Activated CD4-positive, alpha-beta T cell treated with anti-CD3 and anti-CD28 coated beads, Interleukin-2, Interleukin-4, amounts not matched to agents 100 ng/mL and 50 ng/mL, durations not matched to agents 16 hours and 8 hours (primary cell): ENCODE measurements around the gene NAPEPLD.
"Not testable (repeated sequence)": the region's sequence is repeated elsewhere in the genome, so short reads cannot be mapped to it uniquely, and the experiment has no call there.

Source experiments
- DNase-seq: peaks from one replicate; pipeline ENCODE4 v3.0.0-alpha.2; 2020; ENCODE audit warnings: low spot score

NAPEPLD gene

GRCh38 chr7:103144754-103145153 lies 4.1 kb downstream of the NAPEPLD start:
- DNase-seq = not testable (repeated sequence)

GRCh38 chr7:103143868-103144267 lies 5.0 kb downstream of the NAPEPLD start:
- no peak for DNase-seq

GRCh38 chr7:103142494-103142893 lies 6.4 kb downstream of the NAPEPLD start:
- no peak for DNase-seq

- DNase-seq = peak; percentile 15
Observed at GRCh38 chr7:103141753-103142404, 7.0 kb downstream of the NAPEPLD start.

- no peak for DNase-seq
Observed at GRCh38 chr7:103140685-103141084, 8.2 kb downstream of the NAPEPLD start.

- DNase-seq = no peak
Observed at GRCh38 chr7:103140061-103140460, 8.8 kb downstream of the NAPEPLD start.

GRCh38 chr7:103134836-103135554 lies 13.9 kb downstream of the NAPEPLD start:
- DNase-seq = no peak

- DNase-seq = no peak
Observed at GRCh38 chr7:103132995-103133688, 15.8 kb downstream of the NAPEPLD start.

- DNase-seq = no peak
Observed at GRCh38 chr7:103130901-103131624, 17.8 kb downstream of the NAPEPLD start.

- DNase-seq = no peak
Observed at GRCh38 chr7:103129702-103130549, 19.0 kb downstream of the NAPEPLD start.

- no peak for DNase-seq
Observed at GRCh38 chr7:103127006-103127405, 21.9 kb downstream of the NAPEPLD start.

GRCh38 chr7:103124429-103124979 lies 24.4 kb downstream of the NAPEPLD start:
- DNase-seq = no peak

- no peak for DNase-seq
Observed at GRCh38 chr7:103123529-103123928, 25.4 kb downstream of the NAPEPLD start.

- no peak for DNase-seq
Observed at GRCh38 chr7:103121641-103122040, 27.3 kb downstream of the NAPEPLD start.

GRCh38 chr7:103120362-103120761 lies 28.5 kb downstream of the NAPEPLD start:
- no peak for DNase-seq

GRCh38 chr7:103119791-103120291 lies 29.1 kb downstream of the NAPEPLD start:
- DNase-seq = no peak

- no peak for DNase-seq
Observed at GRCh38 chr7:103117465-103117864, 31.4 kb downstream of the NAPEPLD start.

GRCh38 chr7:103116991-103117390 lies 31.9 kb downstream of the NAPEPLD start:
- no peak for DNase-seq

- no peak for DNase-seq
Observed at GRCh38 chr7:103116511-103116910, 32.4 kb downstream of the NAPEPLD start.

- DNase-seq = no peak
Observed at GRCh38 chr7:103115771-103116170, 33.1 kb downstream of the NAPEPLD start.

- DNase-seq = no peak
Observed at GRCh38 chr7:103114576-103115008, 34.3 kb downstream of the NAPEPLD start.
